HepG2 (cell line): ENCODE data around the gene ACSS2. TPM values are rescaled to one million over a fixed set of nuclear protein-coding genes. Genes with fewer than 3 reads are reported as not detected.

Experiments used
- ARNTL ChIP-seq: sonication (generic); formaldehyde crosslinking; IDR thresholded peaks from 2 replicates; pipeline ENCODE4 v1.4.0; 2020; ENCODE audit warnings: mild to moderate bottlenecking, missing genetic modification reagents
- E2F5 ChIP-seq: sonication (generic); formaldehyde crosslinking; conservative IDR thresholded peaks from 2 replicates; pipeline ENCODE4 v1.4.0; 2020; ENCODE audit warnings: missing genetic modification reagents
- HMG20B ChIP-seq: conservative IDR thresholded peaks from 2 replicates; pipeline ENCODE4 v1.6.1; 2016; ENCODE audit warnings: missing genetic modification reagents, missing compliant biosample characterization
- JARID2 ChIP-seq: sonication (generic); formaldehyde crosslinking; IDR thresholded peaks from 2 replicates; pipeline ENCODE4 v1.8.1; 2023; ENCODE audit warnings: missing genetic modification reagents, inconsistent platforms; ENCODE audit not compliant: insufficient replicate concordance
- MTF2 ChIP-seq: sonication (generic); formaldehyde crosslinking; IDR thresholded peaks from 2 replicates; pipeline ENCODE4 v1.5.0; 2020; ENCODE audit warnings: missing genetic modification reagents, borderline replicate concordance
- MZF1 ChIP-seq: sonication (generic); formaldehyde crosslinking; IDR thresholded peaks from 2 replicates; pipeline ENCODE4 v1.8.1; 2023; ENCODE audit warnings: mild to moderate bottlenecking, missing genetic modification reagents, borderline replicate concordance
- PAWR ChIP-seq: sonication (generic); formaldehyde crosslinking; IDR thresholded peaks from 2 replicates; pipeline ENCODE4 v1.4.0; 2020; ENCODE audit warnings: missing genetic modification reagents, mild to moderate bottlenecking, borderline replicate concordance
- RBAK ChIP-seq: sonication (generic); formaldehyde crosslinking; IDR thresholded peaks from 2 replicates; pipeline ENCODE4 v1.5.1; 2020; ENCODE audit warnings: mild to moderate bottlenecking, missing genetic modification reagents
- RXRA ChIP-seq: sonication (generic); formaldehyde crosslinking; IDR thresholded peaks from 2 replicates; pipeline ENCODE4 v1.5.1; 2020; ENCODE audit warnings: missing genetic modification reagents
- SP140L ChIP-seq: sonication (generic); formaldehyde crosslinking; IDR thresholded peaks from 2 replicates; pipeline ENCODE4 v1.4.0; 2020; ENCODE audit warnings: missing genetic modification reagents, borderline replicate concordance
- SRSF9 ChIP-seq: fragments of 200-400 bp; formaldehyde crosslinking; IDR thresholded peaks from 2 replicates; pipeline ENCODE4 v1.6.1; 2018; ENCODE audit warnings: borderline replicate concordance, mild to moderate bottlenecking, low read depth, low read length; ENCODE audit not compliant: insufficient read depth, poor library complexity, severe bottlenecking
- TP53 ChIP-seq: sonication (generic); formaldehyde crosslinking; conservative IDR thresholded peaks from 2 replicates; pipeline ENCODE4 v1.4.0; 2020; ENCODE audit warnings: missing genetic modification reagents
- ZFP36L1 ChIP-seq: sonication (generic); formaldehyde crosslinking; IDR thresholded peaks from 2 replicates; pipeline ENCODE4 v1.8.0; 2022; ENCODE audit warnings: mild to moderate bottlenecking, missing genetic modification reagents, moderate library complexity
- ZNF12 ChIP-seq: sonication (generic); formaldehyde crosslinking; IDR thresholded peaks from 2 replicates; pipeline ENCODE4 v1.5.0; 2020; ENCODE audit warnings: missing genetic modification reagents
- ZNF670 ChIP-seq: sonication (generic); formaldehyde crosslinking; IDR thresholded peaks from 2 replicates; pipeline ENCODE4 v1.8.0; 2022; ENCODE audit warnings: mild to moderate bottlenecking, missing genetic modification reagents, borderline replicate concordance
- ZNF780A ChIP-seq: sonication (generic); formaldehyde crosslinking; IDR thresholded peaks from 2 replicates; pipeline ENCODE4 v1.8.0; 2022; ENCODE audit warnings: mild to moderate bottlenecking, missing genetic modification reagents, moderate library complexity
- polyA plus RNA-seq, 8 experiments: library from polyadenylated mRNA; depleted of rRNA in 3 of 8; stranded (reverse) in 7 of 8; unstranded in 1 of 8; fragments of >200 nt; fragmentation: Illumina TruSeq in 4 of 8; extraction: Trizol in 4 of 8; gene quantifications; 2 replicates each; pipeline versions ENCODE4 v1.2.1 to v1.2.3, GENCODE V29; 2011 to 2016; ENCODE audit warnings: low read depth in 4 of 8, missing spikeins in 1 of 8, mixed read lengths in 1 of 8; ENCODE audit not compliant: insufficient read depth in 1 of 8
- total RNA-seq, 5 experiments: library from RNA; depleted of rRNA; stranded (reverse); fragments of >200 nt; fragmentation: Illumina TruSeq; extraction: Trizol; gene quantifications; 2 replicates each; pipeline ENCODE4 v1.2.3, GENCODE V29; 2016; ENCODE audit warnings: low read depth in 1 of 5
- TF ChIP-seq, protein P1 (sequence below): sonication (generic); formaldehyde crosslinking; IDR thresholded peaks from 2 replicates; pipeline ENCODE4 v1.8.0; 2022; ENCODE audit warnings: missing genetic modification reagents, mild to moderate bottlenecking, moderate library complexity, borderline replicate concordance
- TF ChIP-seq, protein P2 (sequence below): sonication (generic); formaldehyde crosslinking; IDR thresholded peaks from 2 replicates; pipeline ENCODE4 v1.9.0; 2021; ENCODE audit warnings: missing genetic modification reagents, borderline replicate concordance
- TF ChIP-seq, protein P3 (sequence below), 2 experiments: sonication (generic) in 1 of 2; formaldehyde crosslinking in 1 of 2; IDR thresholded peaks; 2 replicates each; pipeline versions ENCODE4 v1.5.1 to v1.6.1; 2011 to 2020; ENCODE audit warnings: borderline replicate concordance in 1 of 2, low read depth in 1 of 2, low read length in 1 of 2, mild to moderate bottlenecking in 1 of 2, missing genetic modification reagents in 1 of 2, moderate library complexity in 1 of 2
- TF ChIP-seq, protein P4 (sequence below): sonication (generic); formaldehyde crosslinking; IDR thresholded peaks from 2 replicates; pipeline ENCODE4 v1.4.0; 2020; ENCODE audit warnings: missing genetic modification reagents, borderline replicate concordance

ACSS2 gene
- total and polyA plus RNA-seq, 2 of the 13 experiments (the other 11 are each of a cell fraction or from before 2014, with no cell fraction given) = 72.8 to 89.7 TPM

- TF ChIP-seq RBAK (CRISPR knock-in tag) = no peak
- TF ChIP-seq RXRA = no peak
- TF ChIP-seq, protein P1, sequence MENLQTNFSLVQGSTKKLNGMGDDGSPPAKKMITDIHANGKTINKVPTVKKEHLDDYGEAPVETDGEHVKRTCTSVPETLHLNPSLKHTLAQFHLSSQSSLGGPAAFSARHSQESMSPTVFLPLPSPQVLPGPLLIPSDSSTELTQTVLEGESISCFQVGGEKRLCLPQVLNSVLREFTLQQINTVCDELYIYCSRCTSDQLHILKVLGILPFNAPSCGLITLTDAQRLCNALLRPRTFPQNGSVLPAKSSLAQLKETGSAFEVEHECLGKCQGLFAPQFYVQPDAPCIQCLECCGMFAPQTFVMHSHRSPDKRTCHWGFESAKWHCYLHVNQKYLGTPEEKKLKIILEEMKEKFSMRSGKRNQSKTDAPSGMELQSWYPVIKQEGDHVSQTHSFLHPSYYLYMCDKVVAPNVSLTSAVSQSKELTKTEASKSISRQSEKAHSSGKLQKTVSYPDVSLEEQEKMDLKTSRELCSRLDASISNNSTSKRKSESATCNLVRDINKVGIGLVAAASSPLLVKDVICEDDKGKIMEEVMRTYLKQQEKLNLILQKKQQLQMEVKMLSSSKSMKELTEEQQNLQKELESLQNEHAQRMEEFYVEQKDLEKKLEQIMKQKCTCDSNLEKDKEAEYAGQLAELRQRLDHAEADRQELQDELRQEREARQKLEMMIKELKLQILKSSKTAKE (CRISPR knock-in tag) = no peak
- TF ChIP-seq HMG20B = no peak
- no peak for TF ChIP-seq ZNF12 (CRISPR knock-in tag)
- TF ChIP-seq JARID2 = no peak
- no peak for TF ChIP-seq TP53 (CRISPR knock-in tag)
- TF ChIP-seq, protein P2, sequence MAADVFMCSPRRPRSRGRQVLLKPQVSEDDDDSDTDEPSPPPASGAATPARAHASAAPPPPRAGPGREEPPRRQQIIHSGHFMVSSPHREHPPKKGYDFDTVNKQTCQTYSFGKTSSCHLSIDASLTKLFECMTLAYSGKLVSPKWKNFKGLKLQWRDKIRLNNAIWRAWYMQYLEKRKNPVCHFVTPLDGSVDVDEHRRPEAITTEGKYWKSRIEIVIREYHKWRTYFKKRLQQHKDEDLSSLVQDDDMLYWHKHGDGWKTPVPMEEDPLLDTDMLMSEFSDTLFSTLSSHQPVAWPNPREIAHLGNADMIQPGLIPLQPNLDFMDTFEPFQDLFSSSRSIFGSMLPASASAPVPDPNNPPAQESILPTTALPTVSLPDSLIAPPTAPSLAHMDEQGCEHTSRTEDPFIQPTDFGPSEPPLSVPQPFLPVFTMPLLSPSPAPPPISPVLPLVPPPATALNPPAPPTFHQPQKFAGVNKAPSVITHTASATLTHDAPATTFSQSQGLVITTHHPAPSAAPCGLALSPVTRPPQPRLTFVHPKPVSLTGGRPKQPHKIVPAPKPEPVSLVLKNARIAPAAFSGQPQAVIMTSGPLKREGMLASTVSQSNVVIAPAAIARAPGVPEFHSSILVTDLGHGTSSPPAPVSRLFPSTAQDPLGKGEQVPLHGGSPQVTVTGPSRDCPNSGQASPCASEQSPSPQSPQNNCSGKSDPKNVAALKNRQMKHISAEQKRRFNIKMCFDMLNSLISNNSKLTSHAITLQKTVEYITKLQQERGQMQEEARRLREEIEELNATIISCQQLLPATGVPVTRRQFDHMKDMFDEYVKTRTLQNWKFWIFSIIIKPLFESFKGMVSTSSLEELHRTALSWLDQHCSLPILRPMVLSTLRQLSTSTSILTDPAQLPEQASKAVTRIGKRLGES (CRISPR knock-in tag) = no peak
- TF ChIP-seq, protein P3, sequence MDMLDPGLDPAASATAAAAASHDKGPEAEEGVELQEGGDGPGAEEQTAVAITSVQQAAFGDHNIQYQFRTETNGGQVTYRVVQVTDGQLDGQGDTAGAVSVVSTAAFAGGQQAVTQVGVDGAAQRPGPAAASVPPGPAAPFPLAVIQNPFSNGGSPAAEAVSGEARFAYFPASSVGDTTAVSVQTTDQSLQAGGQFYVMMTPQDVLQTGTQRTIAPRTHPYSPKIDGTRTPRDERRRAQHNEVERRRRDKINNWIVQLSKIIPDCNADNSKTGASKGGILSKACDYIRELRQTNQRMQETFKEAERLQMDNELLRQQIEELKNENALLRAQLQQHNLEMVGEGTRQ (IDR thresholded peaks at IDR 0.05; ENCODE audit: low read depth, low read length) = no peak
- TF ChIP-seq, protein P3 (CRISPR knock-in tag; IDR thresholded peaks at IDR 0.05; ENCODE audit: borderline replicate concordance) = no peak
- TF ChIP-seq ZNF780A (CRISPR knock-in tag) = no peak
- no peak for TF ChIP-seq PAWR
- TF ChIP-seq E2F5 = no peak
- no peak for TF ChIP-seq ARNTL (CRISPR knock-in tag)
- TF ChIP-seq MZF1 (CRISPR knock-in tag) = no peak
- TF ChIP-seq, protein P4, sequence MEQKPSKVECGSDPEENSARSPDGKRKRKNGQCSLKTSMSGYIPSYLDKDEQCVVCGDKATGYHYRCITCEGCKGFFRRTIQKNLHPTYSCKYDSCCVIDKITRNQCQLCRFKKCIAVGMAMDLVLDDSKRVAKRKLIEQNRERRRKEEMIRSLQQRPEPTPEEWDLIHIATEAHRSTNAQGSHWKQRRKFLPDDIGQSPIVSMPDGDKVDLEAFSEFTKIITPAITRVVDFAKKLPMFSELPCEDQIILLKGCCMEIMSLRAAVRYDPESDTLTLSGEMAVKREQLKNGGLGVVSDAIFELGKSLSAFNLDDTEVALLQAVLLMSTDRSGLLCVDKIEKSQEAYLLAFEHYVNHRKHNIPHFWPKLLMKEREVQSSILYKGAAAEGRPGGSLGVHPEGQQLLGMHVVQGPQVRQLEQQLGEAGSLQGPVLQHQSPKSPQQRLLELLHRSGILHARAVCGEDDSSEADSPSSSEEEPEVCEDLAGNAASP (CRISPR knock-in tag) = no peak
- TF ChIP-seq SP140L (CRISPR knock-in tag) = no peak; the same call in 1 of the 2 replicates
- TF ChIP-seq MTF2 (CRISPR knock-in tag) = no peak
- no peak for TF ChIP-seq SRSF9
- no peak for TF ChIP-seq ZFP36L1
- 0 out of 2 replicates have a peak, but pooled peaks have one; percentile 2 for TF ChIP-seq ZNF670 (CRISPR knock-in tag)
Measured at GRCh38 chr20:34956041-34956458, 79.6 kb downstream of the ACSS2 start (continued).
